Ovary (tissue), 3 donors: Measurements from ENCODE around the gene FAM53A.

Experiments used
- CTCF ChIP-seq, 3 donors: fragments of 450-650 bp in 2 of 3; fragments of 200-600 bp in 1 of 3; IDR thresholded peaks; one replicate each; pipeline versions ENCODE4 v1.5.1 to v1.8.0; 2016 to 2022; ENCODE audit warnings: antibody characterized with exemption in 3 of 3, mild to moderate bottlenecking in 1 of 3
- EP300 ChIP-seq: sonication (generic); formaldehyde crosslinking; IDR thresholded peaks from one replicate; pipeline ENCODE4 v1.6.1; 2017; ENCODE audit warnings: antibody characterized with exemption
- POLR2A ChIP-seq: fragments of 450-650 bp; IDR thresholded peaks from one replicate; pipeline ENCODE4 v1.6.1; 2017; ENCODE audit warnings: antibody characterized with exemption, mild to moderate bottlenecking, moderate library complexity
- donor health status: DM: no; HTN: no; CAD: no.

- TF ChIP-seq EP300 (no peak), CTCF (IDR thresholded peaks at IDR 0.05) (no peak), POLR2A (no peak)
Observed at GRCh38 chr4:1625600-1626138, 58.4 kb downstream of the FAM53A start.
